Measurements from ENCODE around the gene SFN. TPM values are rescaled to one million over a fixed set of nuclear protein-coding genes. Genes with fewer than 3 reads are reported as not detected.

SFN gene
- total and polyA plus RNA-seq, 2 of the 13 experiments (the other 11 are each of a cell fraction or from before 2014, with no cell fraction given): 4.3 to 5.6 TPM

GRCh38 chr1:26862781-26863684 is at the start of gene SFN (continued):
- TF ChIP-seq ZBTB40 (IDR thresholded peaks at IDR 0.05) (no peak), ZBTB40 (CRISPR knock-in tag; IDR thresholded peaks at IDR 0.05) (0 out of 2 replicates have a peak, but pooled peaks have one; percentile 22), NR2C2 (CRISPR knock-in tag; IDR thresholded peaks at IDR 0.05; ENCODE audit: borderline replicate concordance) (no peak), AKAP8 (CRISPR knock-in tag; IDR thresholded peaks at IDR 0.05) (no peak), RFXANK (CRISPR knock-in tag; IDR thresholded peaks at IDR 0.05) (no peak), ZUFSP (CRISPR knock-in tag; IDR thresholded peaks at IDR 0.05; ENCODE audit: borderline replicate concordance) (no peak), THRA (CRISPR knock-in tag; IDR thresholded peaks at IDR 0.05; ENCODE audit: borderline replicate concordance) (no peak), TBP (CRISPR knock-in tag; IDR thresholded peaks at IDR 0.05) (no peak), CBX2 (IDR thresholded peaks at IDR 0.05; ENCODE audit: low read depth, low read length) (no peak), CBX2 (CRISPR knock-in tag; IDR thresholded peaks at IDR 0.05; ENCODE audit: low read depth) (no peak), ZNF687 (CRISPR knock-in tag; IDR thresholded peaks at IDR 0.05) (peak; percentile 83), ZNF616 (CRISPR knock-in tag; IDR thresholded peaks at IDR 0.05; ENCODE audit: low read depth) (no peak)

Measured in HepG2 (cell line).